ENCODE data around the gene ZNF385C. TPM values are rescaled to one million over a fixed set of nuclear protein-coding genes. Genes with fewer than 3 reads are reported as not detected.

ZNF385C gene
- polyA plus RNA-seq, 1 donor (not counting 4 experiments of a cell fraction or from before 2014, with no cell fraction given): 0.09 TPM

DNA sequence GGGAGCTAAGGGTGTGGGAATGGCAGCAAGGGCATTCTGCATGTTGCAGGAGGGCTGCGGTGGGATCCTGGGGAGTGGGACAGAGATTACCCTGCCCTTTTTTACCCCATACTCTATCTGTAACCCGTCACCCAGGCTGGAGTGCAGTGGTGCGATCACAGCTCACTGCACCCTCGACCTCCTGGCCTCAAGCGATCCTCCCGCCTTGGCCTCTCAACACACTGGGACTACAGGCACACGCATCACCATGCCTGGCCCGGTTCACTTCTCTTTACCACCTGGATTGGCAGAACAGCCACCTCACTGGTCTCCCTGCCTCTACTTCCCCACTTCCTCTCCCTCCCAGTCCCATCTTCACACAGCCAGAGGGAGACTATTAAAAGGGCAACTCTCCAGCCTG, 9.5 kb downstream of the ZNF385C start:
- Histone ChIP-seq H3K9ac (ENCODE audit: control insufficient read depth, extremely low read depth, insufficient read depth, low read length) (no peak overlapping the region), H3K9me1 (ENCODE audit: control insufficient read depth, extremely low read depth, insufficient read depth, low read length) (no peaks in the 10 kb centered on the region), H3K36me3 (ENCODE audit: control insufficient read depth in 2 of 2, extremely low read depth in 1 of 2, insufficient read depth in 2 of 2, low read length in 2 of 2) (no peaks in the 10 kb centered on the region), H3K4me1 (ENCODE audit: control insufficient read depth, extremely low read depth, insufficient read depth, low read length) (no peaks in the 10 kb centered on the region), H3K9me3 (ENCODE audit: control insufficient read depth, low read depth, low read length) (no peaks in the 10 kb centered on the region), H4K20me1 (ENCODE audit: control insufficient read depth, extremely low read depth, insufficient read depth, low read length) (no peaks in the 10 kb centered on the region), H3K79me2 (ENCODE audit: control insufficient read depth, insufficient read depth, low read length) (no peaks in the 10 kb centered on the region), H3K27ac (ENCODE audit: control insufficient read depth, insufficient read depth, low read length) (no peak overlapping the region), H3K4me3 (ENCODE audit: control insufficient read depth in 2 of 3, extremely low read depth in 1 of 3, insufficient read depth in 2 of 3, low read depth in 1 of 3, low read length in 3 of 3) (no peak overlapping the region), H2AFZ (ENCODE audit: control insufficient read depth, low read length) (no peak overlapping the region), H3K4me2 (ENCODE audit: control insufficient read depth, extremely low read depth, insufficient read depth, low read depth, low read length) (no peak overlapping the region), H3K27me3 (ENCODE audit: control insufficient read depth, extremely low read depth, insufficient read depth, low read length) (peaks cover 15% of the 10 kb centered on the region)
- no peak for FAIRE-seq
- TF ChIP-seq, protein P1, sequence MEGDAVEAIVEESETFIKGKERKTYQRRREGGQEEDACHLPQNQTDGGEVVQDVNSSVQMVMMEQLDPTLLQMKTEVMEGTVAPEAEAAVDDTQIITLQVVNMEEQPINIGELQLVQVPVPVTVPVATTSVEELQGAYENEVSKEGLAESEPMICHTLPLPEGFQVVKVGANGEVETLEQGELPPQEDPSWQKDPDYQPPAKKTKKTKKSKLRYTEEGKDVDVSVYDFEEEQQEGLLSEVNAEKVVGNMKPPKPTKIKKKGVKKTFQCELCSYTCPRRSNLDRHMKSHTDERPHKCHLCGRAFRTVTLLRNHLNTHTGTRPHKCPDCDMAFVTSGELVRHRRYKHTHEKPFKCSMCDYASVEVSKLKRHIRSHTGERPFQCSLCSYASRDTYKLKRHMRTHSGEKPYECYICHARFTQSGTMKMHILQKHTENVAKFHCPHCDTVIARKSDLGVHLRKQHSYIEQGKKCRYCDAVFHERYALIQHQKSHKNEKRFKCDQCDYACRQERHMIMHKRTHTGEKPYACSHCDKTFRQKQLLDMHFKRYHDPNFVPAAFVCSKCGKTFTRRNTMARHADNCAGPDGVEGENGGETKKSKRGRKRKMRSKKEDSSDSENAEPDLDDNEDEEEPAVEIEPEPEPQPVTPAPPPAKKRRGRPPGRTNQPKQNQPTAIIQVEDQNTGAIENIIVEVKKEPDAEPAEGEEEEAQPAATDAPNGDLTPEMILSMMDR (optimal IDR thresholded peaks at IDR 0.05 in 1 of 3, IDR thresholded peaks at IDR 0.05 in 1 of 3, conservative IDR thresholded peaks at IDR 0.05 in 1 of 3; ENCODE audit: extremely low read depth in 1 of 3, insufficient read depth in 2 of 3, low read length in 3 of 3): no peak
- no peak for TF ChIP-seq EZH2 (IDR thresholded peaks at IDR 0.05; ENCODE audit: low read length)
- no peak for DNase-seq (ENCODE audit: low read depth, low spot score)
- dilution Hi-C loops (cut with MboI; ENCODE audit: extremely low pct_ligation_motif_present, low sequenced_read_pairs): no loop called here

- no peaks in the 10 kb centered on the region for H3K9me1 ChIP-seq (ENCODE audit: control insufficient read depth, extremely low read depth, insufficient read depth, low read length)
- H3K27ac ChIP-seq (ENCODE audit: control insufficient read depth, insufficient read depth, low read length): no peak overlapping the region
- dilution Hi-C loops (cut with MboI; ENCODE audit: extremely low pct_ligation_motif_present, low sequenced_read_pairs): no loop called here
- no peaks in the 10 kb centered on the region for H3K4me1 ChIP-seq (ENCODE audit: control insufficient read depth, extremely low read depth, insufficient read depth, low read length)
- H4K20me1 ChIP-seq (ENCODE audit: control insufficient read depth, extremely low read depth, insufficient read depth, low read length): no peaks in the 10 kb centered on the region
- H2AFZ ChIP-seq (ENCODE audit: control insufficient read depth, low read length): no peak overlapping the region
- no peak for FAIRE-seq
- H3K4me3 ChIP-seq (ENCODE audit: control insufficient read depth in 2 of 3, extremely low read depth in 1 of 3, insufficient read depth in 2 of 3, low read depth in 1 of 3, low read length in 3 of 3): no peak overlapping the region
- no peaks in the 10 kb centered on the region for H3K9me3 ChIP-seq (ENCODE audit: control insufficient read depth, low read depth, low read length)
- no peak overlapping the region for H3K4me2 ChIP-seq (ENCODE audit: control insufficient read depth, extremely low read depth, insufficient read depth, low read depth, low read length)
- H3K36me3 ChIP-seq (ENCODE audit: control insufficient read depth in 2 of 2, extremely low read depth in 1 of 2, insufficient read depth in 2 of 2, low read length in 2 of 2): no peaks in the 10 kb centered on the region
- DNase-seq (ENCODE audit: low read depth, low spot score): no peak
- no peak for TF ChIP-seq EZH2 (IDR thresholded peaks at IDR 0.05; ENCODE audit: low read length)
- TF ChIP-seq, protein P1 (optimal IDR thresholded peaks at IDR 0.05 in 1 of 3, IDR thresholded peaks at IDR 0.05 in 1 of 3, conservative IDR thresholded peaks at IDR 0.05 in 1 of 3; ENCODE audit: extremely low read depth in 1 of 3, insufficient read depth in 2 of 3, low read length in 3 of 3): no peak
- no peak overlapping the region for H3K9ac ChIP-seq (ENCODE audit: control insufficient read depth, extremely low read depth, insufficient read depth, low read length)
- peaks cover 15% of the 10 kb centered on the region for H3K27me3 ChIP-seq (ENCODE audit: control insufficient read depth, extremely low read depth, insufficient read depth, low read length)
- H3K79me2 ChIP-seq (ENCODE audit: control insufficient read depth, insufficient read depth, low read length): no peaks in the 10 kb centered on the region
Measured at GRCh38 chr17:42087736-42088705, 10.3 kb downstream of the ZNF385C start.
